GM21825 (cell line): ENCODE results near the gene SELENOO.
"Not testable (repeated sequence)": the region's sequence is repeated elsewhere in the genome, so short reads cannot be mapped to it uniquely, and the experiment has no call there.

ENCODE experiments used
- ATAC-seq: cut with Tn5 transposase; IDR thresholded peaks from one replicate; pipeline ENCODE4 v1.9.1; 2021; ENCODE audit warnings: mild to moderate bottlenecking, moderate library complexity; ENCODE audit not compliant: unreplicated experiment

Gene SELENOO, protein sequence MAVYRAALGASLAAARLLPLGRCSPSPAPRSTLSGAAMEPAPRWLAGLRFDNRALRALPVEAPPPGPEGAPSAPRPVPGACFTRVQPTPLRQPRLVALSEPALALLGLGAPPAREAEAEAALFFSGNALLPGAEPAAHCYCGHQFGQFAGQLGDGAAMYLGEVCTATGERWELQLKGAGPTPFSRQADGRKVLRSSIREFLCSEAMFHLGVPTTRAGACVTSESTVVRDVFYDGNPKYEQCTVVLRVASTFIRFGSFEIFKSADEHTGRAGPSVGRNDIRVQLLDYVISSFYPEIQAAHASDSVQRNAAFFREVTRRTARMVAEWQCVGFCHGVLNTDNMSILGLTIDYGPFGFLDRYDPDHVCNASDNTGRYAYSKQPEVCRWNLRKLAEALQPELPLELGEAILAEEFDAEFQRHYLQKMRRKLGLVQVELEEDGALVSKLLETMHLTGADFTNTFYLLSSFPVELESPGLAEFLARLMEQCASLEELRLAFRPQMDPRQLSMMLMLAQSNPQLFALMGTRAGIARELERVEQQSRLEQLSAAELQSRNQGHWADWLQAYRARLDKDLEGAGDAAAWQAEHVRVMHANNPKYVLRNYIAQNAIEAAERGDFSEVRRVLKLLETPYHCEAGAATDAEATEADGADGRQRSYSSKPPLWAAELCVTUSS

DNA sequence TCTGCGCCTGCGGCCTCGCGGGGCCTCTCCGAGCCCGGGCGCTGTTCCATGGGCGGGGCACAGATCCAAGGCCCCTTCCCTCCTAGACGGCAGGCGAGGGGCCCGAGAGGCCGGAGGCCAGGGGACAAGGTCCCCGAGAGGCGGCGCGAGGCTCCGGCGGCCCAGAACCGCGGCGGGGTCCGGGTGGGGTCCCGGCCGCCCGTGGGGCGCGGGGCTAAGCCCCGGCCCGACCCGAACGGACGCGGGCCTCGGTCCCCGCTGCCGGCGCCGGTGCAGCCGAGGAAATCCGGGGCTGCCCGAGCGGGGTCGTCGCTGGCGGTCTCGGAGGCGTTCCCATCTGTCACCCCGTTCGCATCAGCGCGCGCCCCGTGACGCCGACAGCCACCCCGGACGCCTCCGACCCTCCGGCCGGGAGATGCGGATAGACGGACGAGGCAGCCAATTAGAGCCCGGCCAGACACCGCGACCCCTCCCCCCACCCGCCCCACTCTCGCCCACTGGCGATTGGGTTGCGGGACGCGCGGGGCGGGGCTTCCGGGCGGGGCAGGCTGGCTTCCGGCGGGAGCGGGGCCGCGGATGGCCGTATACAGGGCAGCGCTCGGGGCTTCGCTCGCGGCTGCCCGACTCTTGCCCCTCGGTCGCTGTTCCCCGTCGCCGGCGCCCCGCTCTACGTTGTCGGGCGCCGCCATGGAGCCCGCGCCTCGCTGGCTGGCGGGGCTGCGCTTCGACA, at the start of gene SELENOO:
Gene SELENOO, plus strand, starts transcription at position 551 of the 730 bp plus-strand sequence. Its CDS starts 26 bp downstream, at position 577.
- peak; percentile 62 for ATAC-seq

DNA sequence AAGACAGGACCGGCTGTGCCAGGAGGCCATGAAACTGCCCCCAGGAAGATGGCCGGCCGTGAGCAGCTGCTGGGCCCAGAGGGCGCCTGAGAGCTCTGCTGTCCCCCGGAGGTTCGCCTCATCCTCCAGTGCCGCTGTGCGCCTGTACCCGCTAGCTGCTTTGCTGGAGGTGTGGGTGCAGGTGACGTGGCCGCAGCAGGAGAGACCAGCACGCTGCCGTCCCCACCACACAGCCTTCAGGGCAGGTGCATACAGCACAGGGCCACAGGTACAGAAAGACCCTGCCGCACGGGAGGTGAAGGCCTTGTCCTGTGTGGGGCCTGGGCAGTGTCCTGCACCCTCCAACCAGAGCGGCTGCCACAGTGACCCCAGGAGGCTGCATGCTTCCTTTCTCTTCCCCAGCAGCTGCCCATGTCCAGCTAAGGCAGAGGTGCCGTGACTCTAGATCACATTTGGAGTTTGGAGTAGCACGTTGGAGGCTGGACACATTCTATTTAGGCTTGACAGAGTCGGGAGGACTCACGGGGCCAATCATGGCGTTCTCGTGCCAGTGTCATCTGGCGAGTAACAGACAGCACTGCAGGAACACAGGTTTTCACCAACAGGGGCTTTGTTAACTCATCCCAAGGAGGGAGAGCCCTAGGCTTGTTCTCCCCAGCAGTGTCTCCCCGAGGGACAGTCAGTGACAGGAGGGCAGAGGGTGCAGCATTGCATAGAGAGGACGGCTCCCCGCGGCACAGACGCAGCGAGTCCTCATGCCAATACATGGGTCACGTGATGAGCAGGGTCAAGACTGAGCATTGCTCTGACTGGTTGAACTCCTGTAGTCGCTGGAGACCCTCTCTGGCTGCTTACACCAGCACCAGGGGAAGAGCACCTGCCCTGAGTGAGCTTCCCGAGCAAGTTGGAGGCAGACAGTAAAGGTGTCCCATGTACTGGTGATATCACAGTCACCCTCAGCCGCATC, 49.0 kb upstream of the SELENOO start:
- no peak for ATAC-seq

DNA sequence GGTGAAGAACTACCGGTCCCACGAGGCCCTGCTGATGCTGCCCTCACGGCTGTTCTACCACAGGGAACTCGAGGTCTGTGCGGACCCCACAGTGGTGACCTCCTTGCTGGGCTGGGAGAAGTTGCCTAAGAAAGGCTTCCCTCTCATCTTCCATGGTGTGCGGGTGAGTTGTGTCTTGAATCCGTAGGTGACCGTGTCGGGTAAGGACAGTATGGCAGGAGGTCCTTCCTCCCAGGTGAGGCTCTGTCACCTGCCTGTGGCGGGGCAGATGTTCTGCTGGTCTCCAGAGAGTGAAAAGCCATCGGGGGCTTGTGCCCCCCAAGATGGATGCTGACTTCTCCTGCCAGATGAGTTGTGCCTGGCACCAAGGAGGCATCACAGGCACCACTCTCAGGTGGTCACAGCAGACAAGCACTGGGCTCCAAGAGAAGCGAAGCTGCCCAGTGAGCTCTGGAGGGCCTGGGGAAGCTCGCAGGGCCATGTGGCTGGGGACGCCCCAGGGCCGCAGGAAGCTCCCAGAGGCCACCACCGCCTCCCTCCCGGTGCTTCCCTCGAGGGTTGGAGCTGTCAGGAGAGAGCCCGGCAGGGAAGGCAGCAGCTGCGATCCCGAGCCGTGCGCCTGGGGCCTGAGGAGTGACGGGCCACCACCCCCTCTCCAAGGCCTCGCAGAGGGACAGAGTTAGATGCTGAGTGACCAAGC, 47.6 kb upstream of the SELENOO start:
- no peak for ATAC-seq

DNA sequence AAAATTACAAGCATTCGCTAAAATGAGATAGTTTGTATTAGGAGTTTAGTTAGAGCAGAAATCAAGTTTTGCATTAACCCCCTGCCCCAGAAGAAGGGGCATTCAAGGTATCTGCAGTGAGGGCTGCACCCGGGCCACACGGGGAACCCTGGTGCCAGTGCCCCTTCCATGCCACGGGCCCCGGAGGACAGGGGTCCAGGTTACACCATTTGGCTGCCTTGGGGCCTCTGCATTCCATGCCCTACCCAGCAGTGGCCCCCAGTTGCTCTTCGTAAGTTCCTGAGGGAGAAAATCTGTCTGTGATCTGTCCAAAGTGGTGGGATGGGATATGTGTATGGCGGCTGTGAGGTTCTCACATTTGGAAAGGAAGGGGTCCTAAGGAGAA, 47.1 kb upstream of the SELENOO start:
- ATAC-seq, result no peak

DNA sequence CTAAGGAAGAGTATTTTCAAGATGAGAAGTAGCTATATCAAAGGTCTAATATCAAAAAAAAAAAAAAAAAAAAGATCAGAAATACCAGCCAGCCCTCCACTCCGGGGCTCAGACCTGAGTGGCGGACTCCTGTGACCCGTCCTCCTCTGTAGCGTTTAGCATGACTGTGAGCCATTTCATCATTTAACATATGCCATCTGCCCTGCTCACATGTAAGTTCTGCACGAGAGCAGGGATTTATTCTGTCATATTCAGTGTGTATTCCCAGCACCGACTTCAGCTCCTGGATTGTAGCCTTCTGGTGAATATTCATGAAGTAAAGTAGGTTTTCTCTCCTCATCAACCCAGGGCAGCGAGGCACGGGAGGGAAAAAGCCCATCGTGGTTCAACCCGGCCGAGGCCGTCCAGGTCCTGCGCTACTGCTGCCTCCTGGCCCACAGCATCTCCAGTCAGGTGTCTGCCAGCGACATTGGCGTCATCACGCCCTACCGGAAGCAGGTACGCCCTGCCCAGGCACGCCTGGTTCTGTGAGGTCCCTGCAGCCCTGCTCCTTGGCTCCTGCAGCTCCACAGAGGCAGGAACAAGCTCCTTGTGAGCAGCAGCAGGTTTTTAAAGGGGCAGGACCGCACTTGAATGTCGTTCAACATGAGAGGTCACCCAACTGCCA, 43.0 kb upstream of the SELENOO start:
- ATAC-seq, result no peak

DNA sequence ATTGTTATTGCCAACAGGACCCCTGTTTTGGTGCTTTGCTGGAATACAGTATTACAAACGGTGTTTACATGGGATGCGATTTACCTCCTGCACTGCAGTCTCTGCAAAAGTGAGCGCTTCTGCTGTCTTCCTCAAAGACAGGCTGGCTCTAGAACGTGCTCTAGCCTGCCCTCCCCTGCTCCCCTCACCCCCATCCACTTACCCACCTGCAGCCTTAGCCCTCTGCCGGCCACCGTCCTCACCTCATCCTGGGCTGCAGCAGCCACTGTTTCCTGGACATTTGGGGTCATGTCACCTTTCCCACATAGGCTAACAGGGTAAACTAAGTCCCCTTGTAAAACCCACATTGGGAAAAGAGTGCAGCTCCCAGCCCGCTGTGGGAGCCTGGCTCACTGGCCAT, 39.9 kb upstream of the SELENOO start:
- ATAC-seq, result no peak

DNA sequence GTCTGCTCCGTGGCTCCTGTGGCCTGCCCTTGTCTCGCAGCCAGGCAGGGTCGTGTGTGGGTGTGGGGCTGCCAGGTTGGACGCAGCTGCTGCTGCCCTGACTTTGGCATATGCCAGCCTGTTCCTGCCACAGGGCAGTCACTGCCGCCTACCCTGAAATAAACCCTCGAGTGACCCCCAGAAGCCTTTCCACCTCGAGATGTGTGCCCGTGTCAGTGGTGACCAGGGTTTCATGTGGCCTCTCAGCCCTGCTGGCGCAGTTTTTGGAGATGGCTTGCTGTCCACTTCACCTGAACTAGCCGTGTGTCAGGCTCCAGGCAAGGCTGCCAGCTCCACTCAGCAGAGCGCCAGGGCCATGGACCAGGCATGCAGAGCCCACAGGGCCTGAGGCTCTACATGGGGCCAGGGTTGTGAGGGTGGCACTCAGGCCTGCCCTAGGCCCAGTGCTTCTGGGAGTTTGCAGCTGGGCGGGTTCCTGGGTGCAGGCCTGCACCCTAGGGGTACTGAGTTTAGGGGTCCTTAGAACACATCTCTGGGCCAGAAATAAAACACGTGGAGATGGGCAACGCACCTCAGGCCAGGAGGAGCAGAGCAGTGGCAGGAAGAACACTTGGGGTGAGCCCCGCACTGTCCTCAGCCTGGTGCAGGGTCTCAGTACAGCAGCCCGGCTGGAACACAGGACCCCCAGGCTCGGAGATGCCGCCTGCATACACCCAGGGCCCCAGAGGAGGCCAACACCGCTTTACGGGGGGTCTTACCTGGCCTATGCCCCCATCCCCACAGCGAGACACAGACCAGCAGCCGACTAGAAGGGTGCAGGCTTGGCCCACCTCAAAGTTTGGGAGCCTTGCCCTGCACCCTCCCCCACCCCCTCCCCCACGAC, 39.1 kb upstream of the SELENOO start:
- no peak for ATAC-seq

DNA sequence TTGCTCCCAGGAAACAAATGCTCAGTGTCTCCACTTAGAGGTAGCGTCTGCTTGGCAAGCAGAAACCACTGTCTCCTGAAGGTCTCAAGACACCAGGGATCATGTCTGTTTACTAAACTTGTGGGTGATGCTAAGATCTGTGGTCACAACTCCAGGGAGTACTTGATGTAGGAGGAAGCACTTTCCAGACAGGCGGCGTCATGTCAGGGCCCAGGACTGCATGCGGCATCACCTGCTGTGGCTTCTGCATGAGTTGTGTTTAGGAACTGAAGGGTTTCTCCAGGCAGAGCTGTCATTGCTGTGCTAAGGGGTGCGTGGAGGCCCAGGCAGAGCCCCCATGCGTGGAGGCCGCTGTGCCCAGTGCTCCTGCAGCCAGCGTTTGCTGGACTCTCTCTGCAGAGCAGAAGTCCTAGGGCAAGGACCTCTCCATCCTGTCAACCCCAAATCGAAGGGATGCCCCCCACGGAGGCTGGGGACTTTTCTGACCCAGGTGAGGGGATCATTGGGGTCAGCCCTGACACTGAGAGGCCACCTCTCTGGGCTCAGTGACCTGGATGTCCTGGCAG, 38.3 kb upstream of the SELENOO start:
- no peak for ATAC-seq

DNA sequence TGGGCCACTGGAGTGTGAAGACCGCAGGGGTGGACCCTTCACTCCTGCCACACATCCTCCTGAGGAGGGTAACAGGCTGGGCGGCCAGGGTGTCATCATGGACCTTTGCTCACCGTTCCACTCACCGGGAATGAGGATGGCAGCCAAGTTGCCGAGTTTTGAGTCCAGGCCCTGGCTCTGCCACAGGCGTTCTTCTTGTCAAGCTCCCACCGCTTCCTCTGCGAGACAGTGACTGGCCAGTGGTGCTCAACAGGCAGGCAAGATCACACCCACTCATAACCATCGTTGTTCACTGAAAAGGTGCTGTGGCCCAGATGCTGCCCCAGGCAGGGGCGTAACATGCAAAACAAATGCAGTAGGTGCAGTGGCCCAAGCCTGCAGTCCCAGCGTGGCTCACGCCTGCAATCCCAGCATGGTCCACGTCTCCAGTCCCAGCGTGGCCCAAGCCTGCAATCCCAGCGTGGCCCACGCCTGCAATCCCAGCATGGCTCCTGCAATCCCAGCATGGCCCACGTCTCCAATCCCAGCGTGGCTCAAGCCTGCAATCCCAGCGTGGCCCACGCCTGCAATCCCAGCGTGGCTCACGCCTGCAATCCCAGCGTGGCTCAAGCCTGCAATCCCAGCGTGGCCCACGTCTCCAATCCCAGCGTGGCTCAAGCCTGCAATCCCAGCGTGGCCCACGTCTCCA, 35.2 kb upstream of the SELENOO start:
- no peak for ATAC-seq

DNA sequence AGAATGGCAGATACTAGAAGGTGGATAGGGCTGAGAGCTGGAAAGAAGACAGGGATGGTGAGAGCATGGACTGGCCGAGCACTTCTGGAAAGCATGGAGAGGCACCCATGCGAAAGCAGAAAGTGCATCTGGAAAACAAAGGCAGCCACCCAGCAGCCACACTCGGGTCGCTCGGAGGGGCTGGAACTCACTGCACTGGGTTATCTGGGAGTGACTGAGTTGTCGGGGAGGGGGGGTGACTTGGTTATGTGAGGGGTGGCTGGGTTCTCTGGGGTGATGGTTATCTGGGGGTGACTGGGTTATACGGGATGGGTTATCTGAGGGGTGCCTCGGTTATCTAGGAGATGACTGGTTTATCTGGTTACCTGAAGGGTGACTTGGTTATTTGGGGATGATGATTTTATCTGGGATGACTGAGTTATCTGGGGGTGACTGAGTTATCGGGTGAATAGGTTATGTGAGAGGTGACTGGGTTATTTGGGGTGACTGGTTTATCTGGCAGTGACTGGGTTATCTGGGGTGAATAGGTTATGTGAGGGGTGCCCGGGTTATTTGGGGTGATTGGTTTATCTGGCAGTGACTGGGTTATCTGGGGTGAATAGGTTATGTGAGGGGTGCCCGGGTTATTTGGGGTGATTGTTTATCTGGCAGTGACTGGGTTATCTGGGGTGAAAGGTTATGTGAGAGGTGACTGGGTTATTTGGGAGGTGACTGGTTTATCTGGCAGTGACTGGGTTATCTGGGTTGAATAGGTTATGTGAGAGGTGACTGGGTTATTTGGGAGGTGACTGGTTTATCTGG, 32.9 kb upstream of the SELENOO start:
- no peak for ATAC-seq

DNA sequence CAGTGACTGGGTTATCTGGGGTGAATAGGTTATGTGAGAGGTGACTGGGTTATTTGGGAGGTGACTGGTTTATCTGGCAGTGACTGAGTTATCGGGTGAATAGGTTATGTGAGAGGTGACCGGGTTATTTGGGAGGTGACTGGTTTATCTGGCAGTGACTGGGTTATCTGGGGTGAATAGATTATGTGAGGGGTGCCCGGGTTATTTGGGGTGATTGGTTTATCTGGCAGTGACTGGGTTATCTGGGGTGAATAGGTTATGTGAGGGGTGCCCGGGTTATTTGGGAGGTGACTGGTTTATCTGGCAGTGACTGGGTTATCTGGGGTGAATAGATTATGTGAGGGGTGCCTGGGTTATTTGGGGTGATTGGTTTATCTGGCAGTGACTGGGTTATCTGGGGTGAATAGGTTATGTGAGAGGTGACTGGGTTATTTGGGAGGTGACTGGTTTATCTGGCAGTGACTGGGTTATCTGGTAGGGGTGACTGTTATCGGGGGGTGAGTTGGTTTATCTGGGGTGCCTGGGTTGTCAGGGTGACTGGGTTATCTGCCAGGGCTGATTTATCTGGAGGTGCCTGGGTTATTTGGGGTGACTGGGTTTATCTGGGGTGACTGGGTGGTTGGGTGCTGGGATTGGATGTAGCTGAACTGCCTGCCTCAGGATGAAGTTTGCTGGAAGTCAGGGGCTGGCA, 32.2 kb upstream of the SELENOO start:
- ATAC-seq, result not testable (repeated sequence)

DNA sequence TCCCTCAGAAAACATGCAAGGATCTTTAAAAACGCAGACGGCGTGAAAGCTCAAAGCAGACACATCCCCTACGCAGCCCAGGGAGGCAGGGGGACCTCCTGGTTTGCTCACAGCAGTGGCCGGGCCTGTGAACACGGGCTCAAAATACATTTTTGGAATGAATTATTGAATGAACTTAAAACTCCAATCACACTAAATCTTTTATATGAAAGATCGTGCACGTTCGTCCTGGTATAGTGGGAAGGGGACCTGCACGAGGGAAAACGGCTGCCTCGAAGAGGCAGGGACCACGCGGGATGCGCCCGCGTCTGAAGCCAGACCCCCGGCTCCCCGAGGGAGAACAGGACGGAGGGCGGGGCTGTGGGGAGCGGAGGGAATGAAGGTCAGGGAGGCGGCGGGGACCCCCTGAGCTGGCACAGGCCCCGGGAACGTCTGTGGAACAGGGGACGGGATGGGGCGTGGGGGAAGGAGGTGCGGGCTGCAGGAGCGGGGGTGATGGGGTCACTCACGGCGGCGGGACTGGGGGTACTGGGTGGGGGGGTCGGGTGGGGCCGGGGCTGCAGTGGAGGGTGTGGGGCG, 31.5 kb upstream of the SELENOO start:
- ATAC-seq, result no peak

DNA sequence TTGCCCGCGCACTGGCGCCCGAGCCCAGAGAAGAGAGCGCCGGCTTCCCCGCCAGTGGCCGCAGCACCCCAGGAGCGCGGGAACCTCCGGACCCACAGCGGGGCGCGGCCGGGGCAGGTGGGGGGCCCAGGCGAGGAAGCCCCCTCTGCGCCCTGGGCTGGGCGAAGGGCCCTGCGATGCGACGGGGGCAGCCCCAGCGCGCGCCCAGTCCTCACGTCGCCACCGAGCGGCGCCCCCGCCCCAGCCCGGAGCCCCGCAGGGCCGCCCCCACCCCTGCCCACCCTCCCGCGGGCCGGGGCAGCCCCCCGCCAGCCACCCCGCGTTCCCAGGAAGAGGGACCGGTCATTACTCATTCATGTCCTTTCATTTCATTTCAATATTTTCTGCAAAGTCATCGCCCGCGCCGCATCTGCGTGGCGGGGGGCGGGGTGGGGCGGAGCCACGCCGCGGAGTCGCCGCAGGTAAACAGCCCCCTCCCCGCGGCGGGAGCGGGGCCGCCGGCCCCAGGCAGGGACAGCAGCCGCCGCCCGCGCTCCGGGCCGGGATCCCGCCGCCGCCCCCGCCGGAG, 31.0 kb upstream of the SELENOO start:
- ATAC-seq, result no peak

DNA sequence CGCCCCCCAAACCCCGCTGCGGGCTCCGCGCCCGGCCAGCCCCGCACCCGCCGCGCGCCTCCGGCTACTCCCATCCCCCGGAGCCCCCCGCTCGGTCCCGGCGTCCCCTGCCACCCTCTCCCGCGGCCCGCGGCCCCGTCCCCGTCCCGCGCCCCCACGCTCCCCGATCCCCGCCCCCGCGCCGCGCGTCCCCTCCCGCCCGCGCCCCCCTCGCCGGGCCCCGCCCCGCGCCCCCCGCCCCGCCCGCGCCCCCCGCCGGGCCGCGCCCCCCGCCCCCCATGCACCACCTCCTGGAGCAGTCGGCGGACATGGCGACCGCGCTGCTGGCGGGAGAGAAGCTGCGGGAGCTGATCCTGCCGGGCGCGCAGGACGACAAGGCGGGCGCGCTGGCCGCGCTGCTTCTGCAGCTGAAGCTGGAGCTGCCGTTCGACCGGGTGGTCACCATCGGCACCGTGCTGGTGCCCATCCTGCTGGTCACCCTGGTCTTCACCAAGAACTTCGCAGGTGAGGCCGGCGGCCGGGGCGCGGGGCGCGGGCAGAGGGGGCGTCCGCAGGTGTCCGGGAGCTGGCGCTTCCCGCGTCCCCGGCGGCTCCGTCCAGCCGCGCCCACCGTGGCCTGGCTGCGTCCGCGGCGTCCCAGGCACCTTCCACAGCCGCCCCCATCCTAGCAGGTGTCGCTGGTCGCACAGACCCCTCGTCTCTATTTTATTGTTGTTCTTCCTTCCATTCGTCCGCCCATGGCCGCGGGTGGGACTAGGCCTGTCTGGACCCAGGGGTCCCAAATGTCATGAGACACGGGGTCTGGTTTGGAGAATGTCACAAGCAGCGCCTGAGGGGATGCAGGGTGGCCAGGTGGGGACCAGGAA, 30.1 kb upstream of the SELENOO start, which contains the start of gene PANX2:
Gene PANX2, plus strand, starts transcription at position 279 of the 866 bp plus-strand sequence. Its CDS starts 0 bp downstream, at position 279.
- no peak for ATAC-seq
